ENCODE results near the gene NUAK2.
A peak's percentile ranks its signal among the peaks of the same experiment; 100 is the strongest.
"Not testable (repeated sequence)": the region's sequence is repeated elsewhere in the genome, so short reads cannot be mapped to it uniquely, and the experiment has no call there.

NUAK2 gene

GRCh38 chr1:205287767-205288559 lies 33.6 kb downstream of the NUAK2 start:
- H3K36me3 Mint-ChIP-seq (ENCODE audit: low read depth): no peaks in the 10 kb centered on the region
- no peaks in the 10 kb centered on the region for H3K9me3 Mint-ChIP-seq
- H3K4me1 Mint-ChIP-seq (ENCODE audit: low read depth): peaks cover 59% of the 10 kb centered on the region
- peaks cover 8% of the 10 kb centered on the region for H3K27me3 Mint-ChIP-seq (ENCODE audit: low read depth)
- peak overlapping the region; percentile 78 for H3K4me3 Mint-ChIP-seq
- H3K27ac Mint-ChIP-seq: peak overlapping the region; percentile 92
- peak; percentile 87 for DNase-seq (ENCODE audit: low spot score)

GRCh38 chr1:205287076-205287475 lies 34.5 kb downstream of the NUAK2 start:
- no peaks in the 10 kb centered on the region for H3K9me3 Mint-ChIP-seq
- H3K4me3 Mint-ChIP-seq: peak overlapping the region; percentile 78
- peaks cover 64% of the 10 kb centered on the region for H3K4me1 Mint-ChIP-seq (ENCODE audit: low read depth)
- peaks cover 16% of the 10 kb centered on the region for H3K27me3 Mint-ChIP-seq (ENCODE audit: low read depth)
- H3K27ac Mint-ChIP-seq: peak overlapping the region; percentile 92
- no peaks in the 10 kb centered on the region for H3K36me3 Mint-ChIP-seq (ENCODE audit: low read depth)
- DNase-seq (ENCODE audit: low spot score): no peak

- peak overlapping the region; percentile 92 for H3K27ac Mint-ChIP-seq
- peak; percentile 81 for DNase-seq (ENCODE audit: low spot score)
Observed at GRCh38 chr1:205286335-205286950, 35.1 kb downstream of the NUAK2 start.

GRCh38 chr1:205285381-205286101 lies 36.0 kb downstream of the NUAK2 start:
- DNase-seq (ENCODE audit: low spot score): peak; percentile 54
- peaks cover 4% of the 10 kb centered on the region for H3K36me3 Mint-ChIP-seq (ENCODE audit: low read depth)
- no peaks in the 10 kb centered on the region for H3K9me3 Mint-ChIP-seq
- H3K27me3 Mint-ChIP-seq (ENCODE audit: low read depth): peaks cover 16% of the 10 kb centered on the region
- H3K4me1 Mint-ChIP-seq (ENCODE audit: low read depth): peaks cover 67% of the 10 kb centered on the region
- H3K4me3 Mint-ChIP-seq: peak overlapping the region; percentile 78
- peak overlapping the region; percentile 92 for H3K27ac Mint-ChIP-seq

More at GRCh38 chr1:205286335-205286950, 35.1 kb downstream of the NUAK2 start:
- Mint-ChIP-seq H3K36me3 (ENCODE audit: low read depth) (no peaks in the 10 kb centered on the region), H3K27me3 (ENCODE audit: low read depth) (peaks cover 16% of the 10 kb centered on the region), H3K4me1 (ENCODE audit: low read depth) (peaks cover 64% of the 10 kb centered on the region), H3K4me3 (peak overlapping the region; percentile 78), H3K9me3 (no peaks in the 10 kb centered on the region)

- Mint-ChIP-seq H3K27me3 (ENCODE audit: low read depth) (peaks cover 21% of the 10 kb centered on the region), H3K36me3 (ENCODE audit: low read depth) (peaks cover 7% of the 10 kb centered on the region), H3K4me3 (peak overlapping the region; percentile 78), H3K9me3 (no peaks in the 10 kb centered on the region), H3K27ac (peak overlapping the region; percentile 92), H3K4me1 (ENCODE audit: low read depth) (peaks cover 75% of the 10 kb centered on the region)
- DNase-seq (ENCODE audit: low spot score): peak; percentile 82
Observed at GRCh38 chr1:205284420-205285144, 37.0 kb downstream of the NUAK2 start.

- peaks cover 23% of the 10 kb centered on the region for H3K27me3 Mint-ChIP-seq (ENCODE audit: low read depth)
- H3K4me1 Mint-ChIP-seq (ENCODE audit: low read depth): peaks cover 82% of the 10 kb centered on the region
- no peaks in the 10 kb centered on the region for H3K9me3 Mint-ChIP-seq
- H3K36me3 Mint-ChIP-seq (ENCODE audit: low read depth): peaks cover 7% of the 10 kb centered on the region
- DNase-seq (ENCODE audit: low spot score): no peak
- H3K4me3 Mint-ChIP-seq: peak overlapping the region; percentile 24
- H3K27ac Mint-ChIP-seq: peak overlapping the region; percentile 77
Observed at GRCh38 chr1:205283270-205284147, 38.0 kb downstream of the NUAK2 start.

GRCh38 chr1:205280666-205281395 lies 40.7 kb downstream of the NUAK2 start:
- Mint-ChIP-seq H3K27ac (peak overlapping the region; percentile 67), H3K27me3 (ENCODE audit: low read depth) (peaks cover 25% of the 10 kb centered on the region), H3K4me1 (ENCODE audit: low read depth) (peaks cover 62% of the 10 kb centered on the region), H3K4me3 (peak overlapping the region; percentile 52)
- not testable (repeated sequence) for DNase-seq (ENCODE audit: low spot score); H3K9me3 Mint-ChIP-seq; H3K36me3 Mint-ChIP-seq (ENCODE audit: low read depth)

- peaks cover 53% of the 10 kb centered on the region for H3K4me1 Mint-ChIP-seq (ENCODE audit: low read depth)
- H3K27ac Mint-ChIP-seq: peak overlapping the region; percentile 67
- no peak for DNase-seq (ENCODE audit: low spot score)
Observed at GRCh38 chr1:205279986-205280385, 41.6 kb downstream of the NUAK2 start.

GRCh38 chr1:205276689-205277065 lies 44.9 kb downstream of the NUAK2 start:
- no peak overlapping the region for H3K27ac Mint-ChIP-seq
- peaks cover 9% of the 10 kb centered on the region for H3K27me3 Mint-ChIP-seq (ENCODE audit: low read depth)
- peaks cover 7% of the 10 kb centered on the region for H3K36me3 Mint-ChIP-seq (ENCODE audit: low read depth)
- no peak overlapping the region for H3K4me3 Mint-ChIP-seq
- H3K4me1 Mint-ChIP-seq (ENCODE audit: low read depth): peaks cover 38% of the 10 kb centered on the region
- DNase-seq (ENCODE audit: low spot score): no peak
- no peaks in the 10 kb centered on the region for H3K9me3 Mint-ChIP-seq

More at GRCh38 chr1:205279986-205280385, 41.6 kb downstream of the NUAK2 start:
- Mint-ChIP-seq H3K36me3 (ENCODE audit: low read depth) (peaks cover 7% of the 10 kb centered on the region), H3K27me3 (ENCODE audit: low read depth) (peaks cover 23% of the 10 kb centered on the region), H3K4me3 (peak overlapping the region; percentile 52), H3K9me3 (no peaks in the 10 kb centered on the region)

- Mint-ChIP-seq H3K4me3 (no peak overlapping the region), H3K36me3 (ENCODE audit: low read depth) (peaks cover 7% of the 10 kb centered on the region), H3K4me1 (ENCODE audit: low read depth) (peaks cover 38% of the 10 kb centered on the region), H3K9me3 (no peaks in the 10 kb centered on the region), H3K27me3 (ENCODE audit: low read depth) (peaks cover 9% of the 10 kb centered on the region), H3K27ac (no peak overlapping the region)
- DNase-seq (ENCODE audit: low spot score): no peak
Observed at GRCh38 chr1:205275916-205276688, 45.4 kb downstream of the NUAK2 start.

- no peaks in the 10 kb centered on the region for H3K9me3 Mint-ChIP-seq
- peaks cover 1% of the 10 kb centered on the region for H3K36me3 Mint-ChIP-seq (ENCODE audit: low read depth)
- DNase-seq (ENCODE audit: low spot score): no peak
- H3K4me1 Mint-ChIP-seq (ENCODE audit: low read depth): peaks cover 30% of the 10 kb centered on the region
- H3K27me3 Mint-ChIP-seq (ENCODE audit: low read depth): peaks cover 6% of the 10 kb centered on the region
- H3K4me3 Mint-ChIP-seq: no peak overlapping the region
- H3K27ac Mint-ChIP-seq: no peak overlapping the region
Observed at GRCh38 chr1:205275133-205275532, 46.4 kb downstream of the NUAK2 start.

Data from T-helper 2 cell treated with Interferon-gamma antibody and Interleukin-4, amounts not matched to agents 5 μg/mL and 100 μg/mL, for 36 hours (primary cell).